GM18505 (cell line): ENCODE results near the gene TMOD4.

Experiments
- ATAC-seq: cut with Tn5 transposase; IDR thresholded peaks from one replicate; pipeline ENCODE4 v1.9.1; 2021; ENCODE audit not compliant: unreplicated experiment
- POLR2A ChIP-seq: IDR thresholded peaks from 4 replicates; pipeline ENCODE4 v1.6.1; 2011; ENCODE audit warnings: borderline replicate concordance; ENCODE audit not compliant: insufficient read depth, insufficient read length; ENCODE audit errors: extremely low read depth

The TMOD4 gene

DNA sequence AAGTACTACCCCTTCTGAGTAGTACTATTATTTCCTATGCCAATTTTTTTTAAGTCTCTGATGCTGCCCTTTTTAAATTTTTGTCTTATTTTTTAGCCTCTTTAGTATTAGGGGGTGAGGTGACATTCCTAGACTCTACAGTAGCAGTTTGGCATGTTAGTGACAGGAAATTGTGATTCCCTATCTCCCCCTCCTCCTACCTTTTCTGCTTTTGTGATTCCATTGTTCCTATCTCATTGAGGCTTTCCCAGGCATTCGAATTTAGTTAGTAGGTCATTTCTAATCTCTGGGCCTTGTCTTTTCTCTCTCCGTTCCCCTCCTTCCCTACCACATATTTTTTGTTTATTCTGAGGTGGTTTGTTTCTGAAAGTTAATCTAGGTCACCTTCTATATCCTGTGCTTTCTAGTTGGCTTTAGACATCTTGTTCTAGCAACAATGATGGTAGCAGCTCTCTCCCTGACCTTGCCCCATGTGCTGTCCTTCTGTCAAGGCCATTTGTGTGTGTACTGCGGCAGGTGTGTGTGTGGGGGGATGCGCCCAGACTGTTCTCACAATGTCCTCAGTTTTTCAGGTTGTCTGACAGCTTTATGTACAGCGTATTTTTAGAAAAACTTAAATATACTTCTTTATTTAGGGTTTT is 50.9 kb downstream of the TMOD4 start:
- no peak for ATAC-seq
- TF ChIP-seq POLR2A = no peak
